T-helper 2 cell treated with Interferon-gamma antibody and Interleukin-4, amounts not matched to agents 5 μg/mL and 100 μg/mL, for 36 hours (primary cell): Measurements from ENCODE around the gene THOC3.
"Not testable (repeated sequence)": the region's sequence is repeated elsewhere in the genome, so short reads cannot be mapped to it uniquely, and the experiment has no call there.

Source experiments
- DNase-seq: peaks from one replicate; pipeline ENCODE4 v3.0.0; 2021; ENCODE audit warnings: low spot score
- H3K27ac Mint-ChIP-seq: one replicate; pipeline ENCODE4 v1.8.0; 2021; ENCODE audit warnings: mild to moderate bottlenecking, mixed read lengths
- H3K27me3 Mint-ChIP-seq: one replicate; pipeline ENCODE4 v1.8.0; 2021; ENCODE audit warnings: low read depth, mixed read lengths
- H3K36me3 Mint-ChIP-seq: one replicate; pipeline ENCODE4 v1.8.0; 2021; ENCODE audit warnings: low read depth, mixed read lengths
- H3K4me1 Mint-ChIP-seq: one replicate; pipeline ENCODE4 v1.8.0; 2021; ENCODE audit warnings: low read depth, mixed read lengths
- H3K4me3 Mint-ChIP-seq: one replicate; pipeline ENCODE4 v1.8.0; 2022; ENCODE audit warnings: mild to moderate bottlenecking, moderate library complexity, mixed read lengths
- H3K9me3 Mint-ChIP-seq: one replicate; pipeline ENCODE4 v1.8.0; 2021; ENCODE audit warnings: mixed read lengths

THOC3 gene

DNA sequence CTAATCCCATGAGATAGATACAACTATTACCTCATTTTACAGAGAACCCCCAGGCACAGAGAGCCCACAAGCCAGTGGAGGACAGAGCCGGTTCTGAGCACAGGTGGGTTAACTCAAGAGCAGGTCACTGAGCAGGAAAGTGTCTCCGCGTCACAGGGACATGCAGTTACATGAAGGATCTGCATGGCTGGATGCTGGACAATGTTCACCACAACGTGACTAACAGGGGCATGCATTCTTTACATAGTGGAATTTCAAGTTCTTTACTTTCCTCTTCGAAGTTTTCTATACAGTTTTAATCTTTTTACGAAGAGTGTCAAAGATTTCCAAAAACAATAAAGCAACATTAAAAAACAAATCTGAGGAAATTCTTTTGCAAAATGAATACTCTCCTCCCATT lies 7.9 kb downstream of the THOC3 start:
- not testable (repeated sequence) for H3K9me3 Mint-ChIP-seq, H3K27ac Mint-ChIP-seq, H3K4me3 Mint-ChIP-seq, H3K36me3 Mint-ChIP-seq, H3K4me1 Mint-ChIP-seq, DNase-seq, H3K27me3 Mint-ChIP-seq

DNA sequence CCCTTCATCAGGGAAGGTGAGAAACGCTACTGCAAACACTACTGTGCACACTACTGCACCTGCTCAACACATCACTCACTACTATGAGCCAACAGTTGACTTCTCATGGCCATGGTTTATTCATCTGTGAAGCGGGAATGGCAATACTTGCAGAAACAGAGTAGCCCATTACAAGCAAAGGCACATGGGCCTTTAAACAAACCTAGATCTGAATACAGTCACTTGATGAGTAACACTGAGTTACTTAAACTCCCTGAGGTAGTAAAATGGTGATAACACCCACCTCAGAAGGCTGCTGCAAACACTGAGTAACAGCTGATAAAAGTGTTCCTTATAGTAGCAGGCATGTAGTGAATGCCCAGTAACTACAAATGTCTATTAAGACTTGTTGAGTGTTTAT lies 9.6 kb downstream of the THOC3 start:
- H3K9me3 Mint-ChIP-seq, H3K4me3 Mint-ChIP-seq, H3K36me3 Mint-ChIP-seq, H3K4me1 Mint-ChIP-seq, H3K27me3 Mint-ChIP-seq, H3K27ac Mint-ChIP-seq, DNase-seq: not testable (repeated sequence)

DNA sequence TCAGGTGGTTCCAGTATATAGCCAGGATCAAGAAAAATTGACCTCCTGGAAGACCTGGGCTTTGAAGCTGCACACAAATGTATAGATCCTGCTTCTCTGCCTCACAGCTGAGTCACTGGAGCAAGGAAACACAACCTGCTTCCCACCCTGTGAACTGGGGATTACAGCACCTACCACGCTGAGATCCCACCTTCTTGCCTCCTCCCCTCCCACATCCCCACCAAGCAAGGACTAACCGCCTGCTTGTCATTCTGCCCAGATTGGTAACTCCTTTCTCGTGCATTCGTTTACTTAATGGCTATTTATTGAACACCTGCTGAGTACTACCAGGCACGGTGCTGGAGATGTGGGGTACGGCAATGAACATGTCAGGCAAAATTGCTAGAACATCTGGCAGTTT lies 14.0 kb downstream of the THOC3 start:
- H3K4me3 Mint-ChIP-seq, H3K27ac Mint-ChIP-seq, H3K9me3 Mint-ChIP-seq, H3K4me1 Mint-ChIP-seq, H3K36me3 Mint-ChIP-seq, H3K27me3 Mint-ChIP-seq, DNase-seq: not testable (repeated sequence)

DNA sequence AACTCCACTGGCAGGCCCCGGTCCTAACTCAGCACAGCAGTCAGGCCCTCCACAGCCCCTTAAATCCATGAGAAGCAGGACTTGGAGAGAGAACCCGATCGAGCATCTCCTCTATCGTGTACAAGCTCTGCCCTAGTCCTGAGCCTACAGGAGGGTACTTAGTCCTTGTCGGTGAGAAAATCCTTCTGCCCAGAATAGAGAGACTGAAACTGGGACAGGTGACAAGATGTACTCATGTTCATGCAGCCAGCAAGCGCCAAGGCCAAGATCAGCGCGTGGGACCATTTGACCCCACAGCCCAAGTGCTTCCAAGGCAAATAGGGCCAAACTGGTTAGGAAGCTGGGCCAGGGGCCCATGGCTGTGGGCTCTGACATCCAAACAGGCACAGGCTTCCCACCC lies 15.3 kb downstream of the THOC3 start:
- not testable (repeated sequence) for H3K9me3 Mint-ChIP-seq, H3K27me3 Mint-ChIP-seq, DNase-seq, H3K27ac Mint-ChIP-seq, H3K4me1 Mint-ChIP-seq, H3K4me3 Mint-ChIP-seq, H3K36me3 Mint-ChIP-seq

DNA sequence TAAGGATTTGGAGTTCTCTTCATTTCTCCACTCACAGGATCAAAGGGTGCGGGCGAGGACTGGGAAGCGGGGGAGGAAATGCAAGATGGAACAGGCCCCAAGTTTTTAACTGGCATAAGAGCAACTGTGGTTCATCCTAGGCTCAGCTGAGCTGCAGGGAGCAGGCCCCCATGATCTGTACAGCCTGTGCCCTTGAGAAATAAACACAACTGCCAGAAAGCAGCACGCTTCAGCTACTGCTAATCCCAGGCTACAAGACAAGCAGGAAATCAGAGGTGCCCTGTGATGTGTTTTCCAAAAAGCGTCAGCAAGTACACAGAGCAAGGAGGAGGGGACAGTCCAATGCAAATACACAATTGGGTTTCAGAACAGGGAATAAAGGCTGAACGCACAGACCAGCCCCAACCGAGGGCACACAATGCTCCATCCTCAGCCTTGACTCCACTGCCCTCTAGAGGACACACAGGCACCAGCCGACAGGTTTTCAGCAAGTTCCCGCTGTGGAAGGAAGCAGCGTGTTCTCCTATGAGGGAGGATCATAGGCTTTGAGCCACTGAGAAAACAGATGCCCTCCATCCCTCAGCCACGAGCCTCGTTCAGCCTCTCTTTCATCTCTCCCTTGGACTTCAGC lies 16.7 kb downstream of the THOC3 start:
- not testable (repeated sequence) for H3K9me3 Mint-ChIP-seq, H3K4me3 Mint-ChIP-seq, H3K36me3 Mint-ChIP-seq, H3K4me1 Mint-ChIP-seq, H3K27me3 Mint-ChIP-seq, DNase-seq, H3K27ac Mint-ChIP-seq

DNA sequence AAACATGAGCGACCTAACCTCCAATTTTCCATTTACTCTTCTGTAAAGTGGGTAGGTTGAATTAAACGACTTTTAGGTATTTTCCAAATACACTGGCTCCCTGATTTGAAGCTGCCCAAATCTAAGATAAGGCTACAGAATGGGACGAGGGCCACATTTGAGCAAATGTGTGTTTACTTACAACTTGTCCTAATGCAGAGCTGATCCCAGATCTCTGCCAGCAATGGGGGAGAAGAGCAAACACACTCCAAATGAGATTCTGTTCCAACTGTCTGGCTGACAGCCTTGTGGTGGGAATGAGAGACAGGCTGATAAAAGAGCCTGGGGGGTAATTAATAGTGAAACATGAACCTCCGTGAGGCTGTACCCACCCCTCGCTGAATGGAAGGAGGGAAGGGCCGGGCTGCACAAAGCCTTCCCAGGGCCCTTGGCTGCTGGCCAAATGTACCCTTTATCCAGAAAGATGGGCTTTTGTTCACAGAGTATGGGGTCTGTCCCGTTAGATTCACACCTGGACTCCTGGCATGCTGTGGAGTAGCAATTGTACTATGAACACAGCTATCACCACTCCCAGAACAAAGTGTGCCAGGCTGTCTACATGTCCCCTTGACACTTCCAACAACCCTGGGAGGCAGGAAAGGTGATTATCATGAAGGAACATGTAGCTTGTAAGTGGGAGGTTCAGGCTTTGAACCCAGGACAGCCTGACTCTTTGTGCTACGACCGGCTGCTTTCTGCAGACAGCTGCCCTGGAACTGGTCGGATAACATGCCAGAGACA lies 19.6 kb downstream of the THOC3 start:
- H3K9me3 Mint-ChIP-seq = not testable (repeated sequence)

DNA sequence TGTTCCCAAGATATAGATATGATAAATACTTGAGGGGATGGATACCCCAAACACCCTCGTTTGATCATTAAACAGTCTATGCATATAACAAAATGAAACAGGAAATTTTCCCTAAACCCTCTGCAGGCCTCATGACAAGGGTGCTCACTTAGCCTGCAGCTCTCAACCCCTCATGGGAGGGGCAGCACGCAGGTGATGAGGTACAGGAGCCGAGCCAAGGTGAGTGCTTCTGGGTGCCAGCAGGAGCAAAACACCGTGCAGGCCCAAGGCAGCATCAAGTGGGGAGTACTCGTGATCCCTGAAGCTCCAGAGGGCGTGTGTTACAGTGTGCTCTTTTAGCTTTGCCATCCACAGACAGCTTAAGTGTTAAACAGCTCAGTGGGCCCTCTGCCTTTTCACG lies 24.9 kb downstream of the THOC3 start:
- not testable (repeated sequence) for H3K4me3 Mint-ChIP-seq, H3K36me3 Mint-ChIP-seq, H3K27me3 Mint-ChIP-seq, H3K27ac Mint-ChIP-seq, H3K9me3 Mint-ChIP-seq, DNase-seq, H3K4me1 Mint-ChIP-seq

More for the DNA sequence above, 19.6 kb downstream of the THOC3 start:
- not testable (repeated sequence) for H3K4me3 Mint-ChIP-seq, H3K4me1 Mint-ChIP-seq, H3K27me3 Mint-ChIP-seq, DNase-seq, H3K27ac Mint-ChIP-seq, H3K36me3 Mint-ChIP-seq

DNA sequence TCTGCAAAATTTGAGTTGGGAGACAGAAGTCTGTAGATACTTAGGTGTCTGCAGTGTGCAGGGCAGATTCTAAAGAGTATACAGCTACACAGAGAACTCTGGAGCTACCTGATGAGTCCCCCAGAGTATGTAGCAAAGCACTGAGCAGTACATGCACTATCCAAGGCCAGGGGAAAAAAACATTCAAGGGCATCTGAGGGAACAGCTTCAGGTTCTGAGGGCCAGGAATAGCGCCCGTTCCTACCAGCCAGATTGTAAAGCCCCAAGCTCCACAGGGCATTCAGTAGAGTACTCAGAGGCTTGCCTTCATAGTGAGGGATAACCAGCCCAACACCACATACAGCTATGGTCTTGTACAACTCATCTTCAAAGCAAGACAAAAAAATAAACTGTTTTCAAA lies 27.5 kb downstream of the THOC3 start:
- not testable (repeated sequence) for H3K27me3 Mint-ChIP-seq, H3K36me3 Mint-ChIP-seq, H3K4me3 Mint-ChIP-seq, DNase-seq, H3K4me1 Mint-ChIP-seq, H3K27ac Mint-ChIP-seq, H3K9me3 Mint-ChIP-seq

DNA sequence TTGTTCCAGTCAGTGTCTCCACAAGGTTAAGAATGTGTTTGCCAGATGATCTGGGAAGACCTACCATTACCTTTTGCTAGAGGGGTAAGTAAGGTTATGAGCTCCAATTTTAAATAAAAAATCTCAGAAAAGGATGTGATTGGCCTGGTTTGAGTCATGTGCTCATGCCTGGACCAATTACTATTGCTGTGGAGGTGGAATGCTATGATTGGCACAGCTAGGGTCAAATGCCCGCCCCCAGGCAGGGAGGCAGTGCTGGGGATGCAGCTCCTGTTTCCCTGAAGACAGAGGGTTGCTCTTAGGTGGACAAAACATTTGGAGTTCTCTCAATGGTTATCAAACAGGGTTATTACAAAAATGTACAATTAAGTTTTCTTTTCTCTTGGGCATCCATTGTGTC lies 29.6 kb downstream of the THOC3 start:
- H3K27ac Mint-ChIP-seq, H3K9me3 Mint-ChIP-seq, H3K4me1 Mint-ChIP-seq, H3K36me3 Mint-ChIP-seq, DNase-seq, H3K27me3 Mint-ChIP-seq, H3K4me3 Mint-ChIP-seq: not testable (repeated sequence)

DNA sequence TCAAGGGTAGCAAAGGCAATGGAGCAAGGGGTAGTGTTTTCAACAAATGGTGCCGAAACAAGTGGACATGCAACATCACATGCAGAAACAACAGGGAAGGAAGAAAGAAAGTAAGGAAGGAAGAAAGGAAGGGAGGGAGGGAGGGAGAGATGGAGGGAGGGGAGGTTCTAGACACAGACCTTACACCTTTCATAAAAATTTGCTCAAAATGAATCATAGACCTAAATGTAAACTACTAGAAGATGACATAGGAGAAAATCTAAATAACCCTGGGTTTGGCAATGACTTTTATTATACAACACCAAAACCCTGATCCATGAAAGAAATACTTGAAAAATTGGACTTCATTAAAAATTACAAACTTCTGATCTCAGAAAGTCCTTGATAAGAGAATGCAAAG lies 39.4 kb downstream of the THOC3 start:
- not testable (repeated sequence) for DNase-seq, H3K4me1 Mint-ChIP-seq, H3K4me3 Mint-ChIP-seq, H3K27me3 Mint-ChIP-seq, H3K9me3 Mint-ChIP-seq, H3K27ac Mint-ChIP-seq, H3K36me3 Mint-ChIP-seq

DNA sequence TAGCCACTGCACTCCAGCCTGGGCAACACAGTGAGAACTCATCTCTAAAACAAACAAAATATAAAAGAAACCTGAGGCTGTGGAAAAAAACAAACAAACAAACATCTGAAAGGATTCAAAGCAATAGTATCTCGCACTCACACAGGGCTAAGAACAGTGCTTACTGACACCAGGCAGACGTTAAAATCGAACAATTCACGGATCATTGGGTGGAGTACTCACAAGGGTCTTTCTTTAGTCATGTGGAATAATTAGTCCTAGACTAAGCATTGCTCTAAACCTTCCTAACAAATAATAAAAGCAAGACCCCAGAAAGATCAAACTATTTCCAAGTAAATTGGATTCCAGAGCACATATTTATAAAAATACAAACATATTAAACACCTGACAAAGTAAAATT lies 43.0 kb downstream of the THOC3 start:
- H3K27ac Mint-ChIP-seq, H3K4me3 Mint-ChIP-seq, DNase-seq, H3K4me1 Mint-ChIP-seq, H3K9me3 Mint-ChIP-seq, H3K27me3 Mint-ChIP-seq, H3K36me3 Mint-ChIP-seq: not testable (repeated sequence)

DNA sequence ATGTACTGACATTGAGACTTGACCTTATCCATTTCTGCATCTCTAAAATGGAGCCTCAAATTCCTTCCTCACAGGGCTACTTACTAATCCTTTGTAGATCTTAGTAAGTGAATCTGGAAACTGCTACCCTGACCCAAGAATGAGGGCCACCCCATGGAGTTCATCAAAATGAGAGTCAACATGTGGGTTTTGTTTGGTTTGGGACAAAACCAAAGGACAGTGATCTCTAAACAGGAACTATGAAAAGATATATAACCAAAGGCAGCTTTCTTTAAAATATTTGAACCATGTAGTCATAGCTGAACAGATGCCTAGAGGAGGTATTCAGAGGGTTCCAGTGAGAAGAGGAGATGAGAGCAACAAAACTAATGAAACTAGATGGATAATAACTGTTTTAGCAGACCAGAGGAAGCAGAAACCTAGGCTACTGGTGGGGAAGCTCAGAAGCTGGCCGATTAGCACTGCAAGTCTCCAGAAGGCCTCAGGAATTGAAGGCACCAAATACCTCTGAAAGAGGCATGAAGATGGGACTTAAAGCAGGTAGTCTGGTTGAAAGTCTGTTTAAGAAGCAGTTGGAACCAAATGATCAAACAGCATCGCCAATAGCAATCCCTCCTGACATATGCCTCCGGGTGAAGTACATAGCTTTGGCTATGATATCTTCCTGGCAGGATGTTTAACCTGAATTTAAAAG lies 45.8 kb downstream of the THOC3 start:
- Mint-ChIP-seq H3K4me3 (no peak overlapping the region), H3K4me1 (no peaks in the 10 kb centered on the region), H3K27me3 (no peaks in the 10 kb centered on the region), H3K9me3 (no peaks in the 10 kb centered on the region), H3K27ac (no peak overlapping the region), H3K36me3 (peaks cover under 1% of the 10 kb centered on the region)
- DNase-seq = no peak

DNA sequence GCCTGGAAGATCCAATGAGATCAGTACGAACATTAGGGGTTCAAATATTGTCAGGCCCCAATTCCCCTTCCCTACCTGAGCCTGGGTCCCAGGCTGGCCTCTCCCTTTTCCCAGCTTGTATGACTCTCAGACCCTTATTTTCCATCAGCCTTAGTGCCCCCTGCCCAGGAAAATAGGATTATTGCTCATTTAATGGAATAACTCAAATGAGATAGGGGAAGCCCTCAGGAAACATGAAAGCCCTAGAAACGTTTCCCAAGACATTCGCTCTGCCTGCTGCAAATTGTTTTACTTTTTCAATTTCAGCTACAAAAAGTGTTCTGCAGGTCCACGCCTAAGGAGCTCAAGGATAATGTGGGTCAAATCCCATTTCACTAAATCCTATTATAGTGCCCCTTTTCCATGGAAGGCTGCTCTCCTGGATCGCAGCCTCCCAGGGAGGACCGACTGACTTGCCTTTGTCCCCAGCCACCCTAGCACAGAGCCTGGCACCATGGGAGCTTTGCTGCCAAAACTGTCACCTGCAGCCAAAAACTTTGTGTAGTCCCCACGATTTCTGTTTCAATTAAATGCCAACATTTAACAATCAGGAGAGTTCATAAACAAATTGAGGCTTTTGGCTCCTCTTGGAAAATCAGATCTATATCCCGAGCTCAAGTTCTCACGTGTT lies 46.9 kb downstream of the THOC3 start:
- H3K27ac Mint-ChIP-seq = no peak overlapping the region

DNA sequence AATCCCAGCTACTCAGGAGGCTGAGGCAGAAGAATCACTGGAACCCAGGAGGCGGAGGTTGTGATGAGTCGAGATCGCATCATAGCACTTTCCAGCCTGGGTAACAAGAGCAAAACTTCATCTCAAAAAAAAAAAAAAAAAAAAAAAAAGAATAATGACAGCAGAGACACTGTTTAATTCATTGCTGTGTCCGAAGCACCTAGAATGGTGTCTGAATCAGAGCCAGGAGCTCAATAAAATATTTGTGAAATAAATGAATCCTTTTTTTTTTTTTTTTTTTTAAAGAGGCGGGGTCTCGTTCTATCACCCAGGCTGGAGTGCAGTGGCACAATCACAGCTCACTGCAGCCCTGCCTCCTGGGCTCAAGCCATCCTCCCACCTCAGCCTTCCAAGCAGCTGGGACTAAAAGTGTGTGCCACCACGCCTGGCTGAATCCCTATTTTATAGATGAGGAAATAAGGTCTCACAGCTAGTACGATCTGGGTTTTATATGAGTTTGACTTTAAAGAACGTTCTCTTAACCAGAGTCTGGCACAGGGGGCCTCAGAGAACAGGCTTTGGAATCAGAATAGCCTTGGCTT lies 47.8 kb downstream of the THOC3 start:
- DNase-seq = no peak
- no peaks in the 10 kb centered on the region for H3K9me3 Mint-ChIP-seq
- H3K36me3 Mint-ChIP-seq = peaks cover 6% of the 10 kb centered on the region
- no peak overlapping the region for H3K4me3 Mint-ChIP-seq
- H3K27ac Mint-ChIP-seq = no peak overlapping the region
- H3K4me1 Mint-ChIP-seq = peaks cover under 1% of the 10 kb centered on the region
- H3K27me3 Mint-ChIP-seq = no peaks in the 10 kb centered on the region

More for the DNA sequence above, 46.9 kb downstream of the THOC3 start:
- no peak overlapping the region for H3K4me3 Mint-ChIP-seq
- peaks cover 6% of the 10 kb centered on the region for H3K36me3 Mint-ChIP-seq
- no peaks in the 10 kb centered on the region for H3K9me3 Mint-ChIP-seq
- no peaks in the 10 kb centered on the region for H3K27me3 Mint-ChIP-seq
- no peaks in the 10 kb centered on the region for H3K4me1 Mint-ChIP-seq
- DNase-seq = no peak
